Breast epithelium (tissue), 3 donors: Measurements from ENCODE around the gene GDPD4.

ENCODE experiments used
- POLR2A ChIP-seq: fragments of 450-650 bp; IDR thresholded peaks from one replicate; pipeline ENCODE4 v1.6.1; 2016; ENCODE audit warnings: antibody characterized with exemption, mild to moderate bottlenecking, moderate library complexity
- TF ChIP-seq, protein P1 (sequence below), 3 donors: fragments of 450-650 bp; IDR thresholded peaks; one replicate each; pipeline ENCODE4 v1.5.1; 2016 to 2017; ENCODE audit warnings: antibody characterized with exemption in 3 of 3, mild to moderate bottlenecking in 3 of 3, moderate library complexity in 3 of 3

DNA sequence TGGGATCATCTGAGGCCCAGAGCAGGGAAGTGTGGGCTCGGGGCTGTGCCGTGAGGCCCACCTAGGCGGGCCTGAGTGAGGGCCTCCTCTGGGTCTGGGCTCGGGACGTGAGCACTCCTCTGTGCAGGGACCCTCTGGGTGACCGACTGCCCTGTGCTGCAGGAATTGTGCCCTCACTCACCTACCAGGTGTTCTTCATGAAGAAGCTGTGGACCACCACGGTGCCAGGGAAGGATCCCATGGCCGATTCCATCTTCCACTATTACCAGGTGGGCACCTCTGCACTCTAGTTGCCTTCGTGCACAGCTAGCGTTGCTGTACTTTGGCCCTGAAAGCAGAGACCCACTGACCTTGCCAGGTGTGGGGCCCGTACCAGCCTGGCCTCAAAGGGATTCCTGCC, 93.0 kb downstream of the GDPD4 start:
- TF ChIP-seq, protein P1, sequence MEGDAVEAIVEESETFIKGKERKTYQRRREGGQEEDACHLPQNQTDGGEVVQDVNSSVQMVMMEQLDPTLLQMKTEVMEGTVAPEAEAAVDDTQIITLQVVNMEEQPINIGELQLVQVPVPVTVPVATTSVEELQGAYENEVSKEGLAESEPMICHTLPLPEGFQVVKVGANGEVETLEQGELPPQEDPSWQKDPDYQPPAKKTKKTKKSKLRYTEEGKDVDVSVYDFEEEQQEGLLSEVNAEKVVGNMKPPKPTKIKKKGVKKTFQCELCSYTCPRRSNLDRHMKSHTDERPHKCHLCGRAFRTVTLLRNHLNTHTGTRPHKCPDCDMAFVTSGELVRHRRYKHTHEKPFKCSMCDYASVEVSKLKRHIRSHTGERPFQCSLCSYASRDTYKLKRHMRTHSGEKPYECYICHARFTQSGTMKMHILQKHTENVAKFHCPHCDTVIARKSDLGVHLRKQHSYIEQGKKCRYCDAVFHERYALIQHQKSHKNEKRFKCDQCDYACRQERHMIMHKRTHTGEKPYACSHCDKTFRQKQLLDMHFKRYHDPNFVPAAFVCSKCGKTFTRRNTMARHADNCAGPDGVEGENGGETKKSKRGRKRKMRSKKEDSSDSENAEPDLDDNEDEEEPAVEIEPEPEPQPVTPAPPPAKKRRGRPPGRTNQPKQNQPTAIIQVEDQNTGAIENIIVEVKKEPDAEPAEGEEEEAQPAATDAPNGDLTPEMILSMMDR (IDR thresholded peaks at IDR 0.05), result no peak
- TF ChIP-seq POLR2A, result no peak
